Measurements from ENCODE around the gene SLC39A6.
"Not testable (repeated sequence)": the region's sequence is repeated elsewhere in the genome, so short reads cannot be mapped to it uniquely, and the experiment has no call there.

The SLC39A6 gene

GRCh38 chr18:36176177-36176584, 47.0 kb upstream of the SLC39A6 start:
- Histone ChIP-seq H3K9me2 (replicated peaks; ENCODE audit: low read depth, low read length) (no peaks in the 10 kb centered on the region), H3K27me3 (ENCODE audit: insufficient read depth, low read length, poor library complexity, severe bottlenecking) (no peaks in the 10 kb centered on the region), H3K9ac (ENCODE audit: low read depth, low read length, poor library complexity, severe bottlenecking) (no peak overlapping the region), H3K4me3 (ENCODE audit: low read length, poor library complexity, severe bottlenecking) (no peak overlapping the region), H2AFZ (ENCODE audit: low read length) (no peak overlapping the region), H3K36me3 (ENCODE audit: insufficient read depth, low read length) (peaks cover 59% of the 10 kb centered on the region), H3K79me2 (ENCODE audit: insufficient read depth, low read length) (no peaks in the 10 kb centered on the region), H4K20me1 (ENCODE audit: insufficient read depth, low read length, poor library complexity, severe bottlenecking) (no peaks in the 10 kb centered on the region), H3K4me2 (ENCODE audit: low read depth, low read length, poor library complexity, severe bottlenecking) (no peak overlapping the region), H3K4me1 (ENCODE audit: insufficient read depth, low read length, poor library complexity, severe bottlenecking) (no peaks in the 10 kb centered on the region), H3F3A (ENCODE audit: low read depth) (no peaks in the 10 kb centered on the region), H3K9me3 (ENCODE audit: insufficient read depth, low read depth, low read length) (no peaks in the 10 kb centered on the region)
- no peak for TF ChIP-seq EZH2phosphoT487 (IDR thresholded peaks at IDR 0.05; ENCODE audit: borderline replicate concordance)
- TF ChIP-seq CTCF (conservative IDR thresholded peaks at IDR 0.05; ENCODE audit: low read length): no peak

GRCh38 chr18:36175481-36175880, 46.3 kb upstream of the SLC39A6 start:
- Histone ChIP-seq H3K9ac (ENCODE audit: low read depth, low read length, poor library complexity, severe bottlenecking) (no peak overlapping the region), H3K79me2 (ENCODE audit: insufficient read depth, low read length) (no peaks in the 10 kb centered on the region), H3K9me2 (replicated peaks; ENCODE audit: low read depth, low read length) (no peaks in the 10 kb centered on the region), H4K20me1 (ENCODE audit: insufficient read depth, low read length, poor library complexity, severe bottlenecking) (no peaks in the 10 kb centered on the region), H3K27me3 (ENCODE audit: insufficient read depth, low read length, poor library complexity, severe bottlenecking) (no peaks in the 10 kb centered on the region), H3K4me2 (ENCODE audit: low read depth, low read length, poor library complexity, severe bottlenecking) (no peak overlapping the region), H3K4me3 (ENCODE audit: low read length, poor library complexity, severe bottlenecking) (no peak overlapping the region), H3K9me3 (ENCODE audit: insufficient read depth, low read depth, low read length) (no peaks in the 10 kb centered on the region), H2AFZ (ENCODE audit: low read length) (no peak overlapping the region), H3F3A (ENCODE audit: low read depth) (no peaks in the 10 kb centered on the region), H3K36me3 (ENCODE audit: insufficient read depth, low read length) (peaks cover 66% of the 10 kb centered on the region), H3K4me1 (ENCODE audit: insufficient read depth, low read length, poor library complexity, severe bottlenecking) (no peaks in the 10 kb centered on the region)
- TF ChIP-seq EZH2phosphoT487 (IDR thresholded peaks at IDR 0.05; ENCODE audit: borderline replicate concordance): no peak
- no peak for TF ChIP-seq CTCF (conservative IDR thresholded peaks at IDR 0.05; ENCODE audit: low read length)

- Histone ChIP-seq H3K9me2 (replicated peaks; ENCODE audit: low read depth, low read length) (no peaks in the 10 kb centered on the region), H4K20me1 (ENCODE audit: insufficient read depth, low read length, poor library complexity, severe bottlenecking) (no peaks in the 10 kb centered on the region), H3K27me3 (ENCODE audit: insufficient read depth, low read length, poor library complexity, severe bottlenecking) (no peaks in the 10 kb centered on the region), H3K9me3 (ENCODE audit: insufficient read depth, low read depth, low read length) (no peaks in the 10 kb centered on the region), H3F3A (ENCODE audit: low read depth) (no peaks in the 10 kb centered on the region), H2AFZ (ENCODE audit: low read length) (no peak overlapping the region), H3K79me2 (ENCODE audit: insufficient read depth, low read length) (no peaks in the 10 kb centered on the region), H3K4me3 (ENCODE audit: low read length, poor library complexity, severe bottlenecking) (no peak overlapping the region), H3K4me1 (ENCODE audit: insufficient read depth, low read length, poor library complexity, severe bottlenecking) (no peaks in the 10 kb centered on the region), H3K36me3 (ENCODE audit: insufficient read depth, low read length) (peaks cover 77% of the 10 kb centered on the region), H3K9ac (ENCODE audit: low read depth, low read length, poor library complexity, severe bottlenecking) (no peak overlapping the region), H3K4me2 (ENCODE audit: low read depth, low read length, poor library complexity, severe bottlenecking) (no peak overlapping the region)
- TF ChIP-seq CTCF (conservative IDR thresholded peaks at IDR 0.05; ENCODE audit: low read length) (no peak), EZH2phosphoT487 (IDR thresholded peaks at IDR 0.05; ENCODE audit: borderline replicate concordance) (no peak)
These were observed 40.8 kb upstream of the SLC39A6 start for GRCh38 chr18:36169938-36170337.

GRCh38 chr18:36168296-36168695, 39.2 kb upstream of the SLC39A6 start:
- H2AFZ ChIP-seq (ENCODE audit: low read length); H4K20me1 ChIP-seq (ENCODE audit: insufficient read depth, low read length, poor library complexity, severe bottlenecking): not testable (repeated sequence)
- H3K36me3 ChIP-seq (ENCODE audit: insufficient read depth, low read length): peaks cover 79% of the 10 kb centered on the region

More at GRCh38 chr18:36168296-36168695, 39.2 kb upstream of the SLC39A6 start:
- not testable (repeated sequence) for H3K4me3 ChIP-seq (ENCODE audit: low read length, poor library complexity, severe bottlenecking); H3F3A ChIP-seq (ENCODE audit: low read depth); H3K27me3 ChIP-seq (ENCODE audit: insufficient read depth, low read length, poor library complexity, severe bottlenecking); H3K9me3 ChIP-seq (ENCODE audit: insufficient read depth, low read depth, low read length); H3K4me2 ChIP-seq (ENCODE audit: low read depth, low read length, poor library complexity, severe bottlenecking); H3K79me2 ChIP-seq (ENCODE audit: insufficient read depth, low read length); H3K4me1 ChIP-seq (ENCODE audit: insufficient read depth, low read length, poor library complexity, severe bottlenecking); H3K9me2 ChIP-seq (replicated peaks; ENCODE audit: low read depth, low read length); H3K9ac ChIP-seq (ENCODE audit: low read depth, low read length, poor library complexity, severe bottlenecking)

All from Loucy (cell line).